Endothelial cell of umbilical vein (primary cell): Measurements from ENCODE around the gene UGT1A5. TPM values are rescaled to one million over a fixed set of nuclear protein-coding genes. Genes with fewer than 3 reads are reported as not detected.
A peak's percentile ranks its signal among the peaks of the same experiment; 100 is the strongest.

Experiments
- BruUV-seq: library from RNA; stranded (reverse); fragments of 400-500 nt; replicated peaks from 2 replicates; lab custom pipeline; 2021; lab: Mats Ljungman, UMichigan
- CTCF ChIA-PET: fragments of 300-600, 350-600 bp; sonication (Branson Sonifier 250); formaldehyde crosslinking; loops from one replicate; lab custom pipeline; 2021; ENCODE audit warnings: antibody characterized with exemption, inconsistent platforms; lab: Charles Lee
- POLR2A ChIA-PET: fragments of 300-600, 350-600 bp; sonication (Branson Sonifier 250); formaldehyde crosslinking; loops from one replicate; lab custom pipeline; 2021; ENCODE audit warnings: antibody characterized with exemption, inconsistent platforms; lab: Charles Lee
- DNase-seq: peaks from one replicate; pipeline ENCODE4 v3.0.0-alpha.2; 2011; ENCODE audit warnings: low read depth, low spot score
- FAIRE-seq: peaks from 2 replicates; lab custom pipeline; 2011; peaks lifted over from hg19 to GRCh38; lab: Jason Lieb, UNC
- H2AFZ ChIP-seq: 2 replicates; pipeline ENCODE4 v1.6.0; 2012; ENCODE audit warnings: low read depth, low read length, control low read depth, inconsistent platforms
- H3K27ac ChIP-seq: 2 replicates; pipeline ENCODE4 v1.5.1; 2011; ENCODE audit warnings: low read depth, mild to moderate bottlenecking, control low read depth, low read length, moderate library complexity; ENCODE audit not compliant: insufficient read depth
- H3K27me3 ChIP-seq, 2 experiments: 2 replicates each; pipeline versions ENCODE4 v1.6.0 to v1.6.1; 2011; ENCODE audit warnings: low read length in 2 of 2, mixed read lengths in 1 of 2; ENCODE audit not compliant: control insufficient read depth in 2 of 2, insufficient read depth in 2 of 2
- H3K36me3 ChIP-seq, 2 experiments: 2 replicates in 1 of 2; 3 replicates in 1 of 2; pipeline ENCODE4 v1.5.1; 2011; ENCODE audit warnings: low read length in 2 of 2, mild to moderate bottlenecking in 1 of 2, moderate library complexity in 1 of 2; ENCODE audit not compliant: control insufficient read depth in 2 of 2, insufficient read depth in 2 of 2; ENCODE audit errors: extremely low read depth in 1 of 2
- H3K4me1 ChIP-seq: 3 replicates; pipeline ENCODE4 v1.5.1; 2011; ENCODE audit warnings: mild to moderate bottlenecking, low read length; ENCODE audit not compliant: control insufficient read depth, insufficient read depth; ENCODE audit errors: extremely low read depth
- H3K4me2 ChIP-seq: 2 replicates; pipeline ENCODE4 v1.6.1; 2011; ENCODE audit warnings: low read length, control low read depth, mixed read lengths; ENCODE audit not compliant: insufficient read depth
- H3K4me3 ChIP-seq, 3 experiments: fragments of 200-600 bp in 1 of 3; sonication (generic), shearing (Covaris generic) in 1 of 3; replicated peaks in 1 of 3; 2 replicates each; pipeline ENCODE4 v1.5.1; 2011 to 2016; ENCODE audit warnings: control low read depth in 3 of 3, low read length in 3 of 3, mild to moderate bottlenecking in 2 of 3, inconsistent platforms in 1 of 3, low read depth in 1 of 3, moderate library complexity in 1 of 3; ENCODE audit not compliant: insufficient read depth in 1 of 3
- H3K79me2 ChIP-seq: 2 replicates; pipeline ENCODE4 v1.6.0; 2012; ENCODE audit warnings: low read length, inconsistent platforms; ENCODE audit not compliant: control insufficient read depth, insufficient read depth
- H3K9ac ChIP-seq: replicated peaks from 2 replicates; pipeline ENCODE3; 2011; ENCODE audit warnings: low read length, control low read depth; ENCODE audit not compliant: insufficient read depth; ENCODE audit errors: extremely low read depth
- H3K9me1 ChIP-seq: replicated peaks from 3 replicates; pipeline ENCODE4 v1.6.0; 2011; ENCODE audit warnings: mild to moderate bottlenecking, low read length; ENCODE audit not compliant: control insufficient read depth, insufficient read depth; ENCODE audit errors: extremely low read depth
- H3K9me3 ChIP-seq: replicated peaks from 2 replicates; pipeline ENCODE4 v1.5.1; 2012; ENCODE audit warnings: low read length, inconsistent platforms; ENCODE audit not compliant: control insufficient read depth, insufficient read depth
- H4K20me1 ChIP-seq: replicated peaks from 2 replicates; pipeline ENCODE3; 2011; ENCODE audit warnings: mild to moderate bottlenecking, low read length; ENCODE audit not compliant: control insufficient read depth, insufficient read depth; ENCODE audit errors: extremely low read depth
- CTCF ChIP-seq, 2 donors: IDR thresholded peaks; 1 replicate in 1 of 2; 2 replicates in 1 of 2; pipeline ENCODE4 v1.5.1; 2011; ENCODE audit warnings: low read length in 2 of 2, mild to moderate bottlenecking in 2 of 2, moderate library complexity in 2 of 2, control low read depth in 1 of 2, inconsistent platforms in 1 of 2, low read depth in 1 of 2; ENCODE audit not compliant: insufficient read depth in 1 of 2; ENCODE audit errors: extremely low read depth in 1 of 2
- EZH2 ChIP-seq: IDR thresholded peaks from 2 replicates; pipeline ENCODE4 v1.6.1; 2012; ENCODE audit warnings: borderline replicate concordance, low read depth, mild to moderate bottlenecking, moderate library complexity, low read length, inconsistent platforms; ENCODE audit not compliant: severe bottlenecking
- FOS ChIP-seq: IDR thresholded peaks from 2 replicates; pipeline ENCODE4 v1.6.1; 2011; ENCODE audit warnings: mild to moderate bottlenecking, low read length, moderate library complexity, borderline replicate concordance; ENCODE audit not compliant: insufficient read depth
- GATA2 ChIP-seq: IDR thresholded peaks from 2 replicates; pipeline ENCODE4 v1.7.0; 2011; ENCODE audit warnings: low read depth, mild to moderate bottlenecking, moderate library complexity, mixed read lengths, low read length; ENCODE audit not compliant: insufficient read length, insufficient read depth
- JUN ChIP-seq: IDR thresholded peaks from 2 replicates; pipeline ENCODE4 v1.6.1; 2011; ENCODE audit warnings: borderline replicate concordance, low read depth; ENCODE audit not compliant: insufficient read length, insufficient read depth
- MYC ChIP-seq: IDR thresholded peaks from one replicate; pipeline ENCODE4 v1.6.1; 2011; ENCODE audit warnings: mild to moderate bottlenecking, low read depth, low read length
- POLR2A ChIP-seq: IDR thresholded peaks from 2 replicates; pipeline ENCODE4 v1.6.1; 2012; ENCODE audit warnings: low read depth, mild to moderate bottlenecking, control low read depth, low read length
- POLR2AphosphoS5 ChIP-seq: IDR thresholded peaks from 2 replicates; pipeline ENCODE4 v1.6.1; 2012; ENCODE audit warnings: low read depth, mild to moderate bottlenecking, control low read depth, low read length, moderate library complexity; ENCODE audit not compliant: insufficient read depth
- dilution Hi-C: fragments of 300-500 bp; cut with MboI; formaldehyde crosslinking; loops from one replicate; pipeline ENCODE4 v1.15.0; 2019; ENCODE audit warnings: low sequenced_read_pairs; ENCODE audit not compliant: extremely low pct_ligation_motif_present
- intact Hi-C: fragments of 100-400 bp; cut with micrococcal nuclease; formaldehyde crosslinking; loops from one replicate; pipeline ENCODE4 v1.10.0; 2022
- polyA plus RNA-seq, 4 experiments: library from polyadenylated mRNA; depleted of rRNA in 3 of 4; stranded (reverse) in 3 of 4; unstranded in 1 of 4; fragments of >200 nt; gene quantifications; 2 replicates each; pipeline versions ENCODE4 v1.2.1 to v1.2.3, GENCODE V29; 2011 to 2012; ENCODE audit warnings: missing spikeins in 1 of 4
- total RNA-seq: library from RNA; stranded (reverse); gene quantifications from 2 replicates; pipeline ENCODE4 v1.2.3, GENCODE V29; 2021
- TF ChIP-seq, protein P1 (sequence below): IDR thresholded peaks from 2 replicates; pipeline ENCODE4 v1.6.1; 2011; ENCODE audit not compliant: insufficient read depth, insufficient read length

The UGT1A5 gene
- total and polyA plus RNA-seq, 2 donors (not counting 3 experiments of a cell fraction or from before 2014, with no cell fraction given), result not detected

DNA sequence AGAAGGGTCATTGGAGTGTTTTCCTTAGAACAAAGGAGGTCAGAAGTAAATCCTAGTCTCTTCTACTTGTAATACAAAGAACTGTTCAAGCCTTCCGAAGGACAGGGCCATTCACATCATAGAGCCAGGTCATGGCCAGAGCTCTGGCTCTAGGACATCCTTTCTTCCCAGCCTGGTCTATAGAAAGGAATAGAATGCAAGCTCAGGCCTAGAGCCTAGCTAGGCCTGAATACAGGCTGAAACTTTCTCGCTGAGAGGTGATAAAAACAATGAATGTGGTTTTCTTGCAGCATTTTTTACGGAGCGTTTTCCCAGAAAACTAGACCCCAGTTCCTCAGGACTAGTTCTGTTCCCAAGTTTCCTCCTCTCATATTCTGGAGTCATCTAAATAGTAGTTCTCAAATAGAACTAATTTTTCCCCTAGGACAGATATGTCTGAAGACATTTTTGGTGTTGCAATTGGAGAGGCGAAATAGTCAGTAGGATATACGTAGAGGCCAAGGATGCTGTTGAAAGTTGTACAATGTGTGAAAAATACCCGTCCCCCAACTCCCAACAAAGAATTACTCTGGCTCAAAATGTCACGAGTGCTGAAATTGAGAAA, 13.2 kb upstream of the UGT1A5 start:
- no peaks in the 10 kb centered on the region for H4K20me1 ChIP-seq
- no peak overlapping the region for H2AFZ ChIP-seq
- no peaks in the 10 kb centered on the region for H3K36me3 ChIP-seq
- FAIRE-seq, result no peak
- H3K4me2 ChIP-seq, result no peak overlapping the region
- no peak for TF ChIP-seq GATA2
- TF ChIP-seq POLR2AphosphoS5, result no peak
- no peak for TF ChIP-seq CTCF (IDR thresholded peaks at IDR 0.05; ENCODE audit: extremely low read depth in 1 of 2, insufficient read depth in 1 of 2, low read depth in 1 of 2, low read length in 2 of 2)
- TF ChIP-seq, protein P1, sequence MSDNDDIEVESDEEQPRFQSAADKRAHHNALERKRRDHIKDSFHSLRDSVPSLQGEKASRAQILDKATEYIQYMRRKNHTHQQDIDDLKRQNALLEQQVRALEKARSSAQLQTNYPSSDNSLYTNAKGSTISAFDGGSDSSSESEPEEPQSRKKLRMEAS, result no peak
- TF ChIP-seq EZH2, result no peak
- no peak for TF ChIP-seq JUN
- no peak for TF ChIP-seq POLR2A
- no peak for TF ChIP-seq MYC
- no peak for TF ChIP-seq FOS
- ChIA-PET CTCF (interaction anchor here (1.0 to 3.5 kb wide), 3 partner anchors 12 to 252 kb away, joined by 3 to 14 read pairs (median 5); partner anchors contain the start of gene UGT1A5), POLR2A (interaction anchor here (0.8 kb wide), 1 partner anchor 213 kb away, joined by 3 read pairs; no protein-coding TSS in a partner anchor)
- no peaks in the 10 kb centered on the region for H3K9me3 ChIP-seq
- H3K27me3 ChIP-seq, result no peaks in the 10 kb centered on the region
- no TSS peak for BruUV-seq
- intact Hi-C loops (loop anchor here (1.0 kb wide), 1 partner anchor 10 kb away; no protein-coding TSS in a partner anchor), dilution Hi-C loops (no loop called here)
- H3K9me1 ChIP-seq, result no peaks in the 10 kb centered on the region
- peak overlapping the region; percentile 62 for H3K9ac ChIP-seq
- no peak overlapping the region for H3K4me3 ChIP-seq
- no peaks in the 10 kb centered on the region for H3K79me2 ChIP-seq
- H3K27ac ChIP-seq, result peak overlapping the region; percentile 95
- H3K4me1 ChIP-seq, result peaks cover 4% of the 10 kb centered on the region
- DNase-seq, result peak; percentile 24
